HFF-Myc (cell line): ENCODE data around the gene CLDN20.
"Not testable (repeated sequence)": the region's sequence is repeated elsewhere in the genome, so short reads cannot be mapped to it uniquely, and the experiment has no call there.

ENCODE experiments used
- DNase-seq: peaks from one replicate; pipeline ENCODE4 v3.0.0-alpha.2; 2011; ENCODE audit warnings: low read depth; ENCODE audit errors: extremely low read depth
- H3K4me3 ChIP-seq: replicated peaks from 2 replicates; pipeline ENCODE4 v1.5.1; 2011; ENCODE audit warnings: low read depth, mild to moderate bottlenecking, control low read depth, low read length
- TF ChIP-seq, protein P1 (sequence below): IDR thresholded peaks from 2 replicates; pipeline ENCODE4 v1.5.1; 2012; ENCODE audit warnings: mild to moderate bottlenecking, low read depth, low read length, control low read depth; ENCODE audit errors: missing control alignments

CLDN20 gene

DNA sequence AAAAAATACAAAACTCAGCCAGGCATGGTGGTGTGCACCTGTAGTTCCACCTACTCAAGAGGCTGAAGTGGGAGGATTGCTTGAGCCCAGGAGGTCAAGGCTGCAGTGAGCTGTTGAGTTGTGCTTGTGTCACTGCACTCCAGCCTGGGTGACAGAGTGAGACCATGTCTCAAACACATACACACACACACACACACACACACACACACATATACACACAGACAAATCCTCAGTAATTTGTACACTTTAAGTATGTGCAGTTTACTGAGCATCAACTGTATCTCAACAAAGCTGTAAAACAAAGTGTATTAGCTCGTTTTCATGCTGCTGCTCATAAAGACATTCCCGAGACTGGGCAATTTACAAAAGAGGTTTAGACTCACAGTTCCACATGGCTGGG is 43.1 kb downstream of the CLDN20 start:
- TF ChIP-seq, protein P1, sequence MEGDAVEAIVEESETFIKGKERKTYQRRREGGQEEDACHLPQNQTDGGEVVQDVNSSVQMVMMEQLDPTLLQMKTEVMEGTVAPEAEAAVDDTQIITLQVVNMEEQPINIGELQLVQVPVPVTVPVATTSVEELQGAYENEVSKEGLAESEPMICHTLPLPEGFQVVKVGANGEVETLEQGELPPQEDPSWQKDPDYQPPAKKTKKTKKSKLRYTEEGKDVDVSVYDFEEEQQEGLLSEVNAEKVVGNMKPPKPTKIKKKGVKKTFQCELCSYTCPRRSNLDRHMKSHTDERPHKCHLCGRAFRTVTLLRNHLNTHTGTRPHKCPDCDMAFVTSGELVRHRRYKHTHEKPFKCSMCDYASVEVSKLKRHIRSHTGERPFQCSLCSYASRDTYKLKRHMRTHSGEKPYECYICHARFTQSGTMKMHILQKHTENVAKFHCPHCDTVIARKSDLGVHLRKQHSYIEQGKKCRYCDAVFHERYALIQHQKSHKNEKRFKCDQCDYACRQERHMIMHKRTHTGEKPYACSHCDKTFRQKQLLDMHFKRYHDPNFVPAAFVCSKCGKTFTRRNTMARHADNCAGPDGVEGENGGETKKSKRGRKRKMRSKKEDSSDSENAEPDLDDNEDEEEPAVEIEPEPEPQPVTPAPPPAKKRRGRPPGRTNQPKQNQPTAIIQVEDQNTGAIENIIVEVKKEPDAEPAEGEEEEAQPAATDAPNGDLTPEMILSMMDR: no peak
- H3K4me3 ChIP-seq: no peak overlapping the region
- DNase-seq: no peak

DNA sequence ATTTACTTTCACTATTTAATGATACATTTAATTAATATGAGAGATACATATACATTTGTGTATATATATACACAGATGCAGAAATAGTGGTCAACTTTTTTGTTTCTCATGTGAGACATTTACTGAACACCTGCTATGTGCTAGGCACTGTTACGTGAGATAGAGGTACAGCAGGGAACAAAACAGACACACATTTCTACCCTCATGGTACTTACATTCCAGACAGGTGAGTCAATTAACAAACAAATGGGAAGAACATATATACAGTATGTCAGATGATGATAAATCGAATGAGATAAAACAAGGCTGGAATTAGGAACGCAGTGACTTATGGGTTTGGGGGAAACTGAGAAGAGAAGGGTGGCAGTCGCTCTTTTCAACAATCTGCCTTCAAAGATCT is 45.3 kb downstream of the CLDN20 start:
- TF ChIP-seq, protein P1: no peak
- no peak for DNase-seq
- H3K4me3 ChIP-seq: no peak overlapping the region

DNA sequence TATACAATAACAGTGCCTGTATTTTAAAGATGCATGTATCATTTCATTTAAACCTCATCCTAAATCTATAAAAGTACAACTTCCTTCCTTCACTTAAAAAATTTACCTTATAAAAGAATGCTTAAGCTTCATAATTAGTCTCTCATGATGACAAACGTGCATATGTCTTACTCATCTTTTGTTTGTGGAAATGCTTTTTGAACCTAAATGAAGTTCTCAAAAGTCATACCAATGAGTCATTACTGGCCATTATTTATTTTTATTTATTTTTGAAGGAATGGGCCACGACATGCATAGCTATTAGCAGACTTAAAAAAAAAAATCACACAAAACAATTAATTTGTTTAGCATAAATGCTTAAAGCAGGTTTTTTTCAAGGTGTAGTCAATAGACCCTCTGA is 46.8 kb downstream of the CLDN20 start:
- TF ChIP-seq, protein P1: no peak
- DNase-seq: no peak
- no peak overlapping the region for H3K4me3 ChIP-seq

DNA sequence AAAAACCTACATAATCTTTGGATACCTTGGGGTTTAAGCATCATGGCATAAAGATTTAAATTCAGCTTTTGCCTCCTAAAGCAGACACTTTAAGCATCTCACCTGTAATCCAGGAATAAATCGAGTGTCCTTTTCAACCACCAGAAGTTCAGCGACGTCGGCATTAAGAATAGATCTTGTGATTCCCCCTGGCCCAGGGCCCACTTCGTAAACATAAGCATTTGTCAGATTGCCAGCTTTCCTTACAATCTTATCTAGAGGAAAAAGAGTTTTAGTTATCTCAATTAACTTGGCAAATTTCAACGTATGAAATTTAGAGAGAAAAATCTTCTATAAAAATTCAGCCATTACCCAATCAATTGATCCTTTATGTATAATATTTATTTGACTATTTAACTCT is 47.3 kb downstream of the CLDN20 start:
- H3K4me3 ChIP-seq: no peak overlapping the region
- DNase-seq: no peak
- TF ChIP-seq, protein P1: no peak

DNA sequence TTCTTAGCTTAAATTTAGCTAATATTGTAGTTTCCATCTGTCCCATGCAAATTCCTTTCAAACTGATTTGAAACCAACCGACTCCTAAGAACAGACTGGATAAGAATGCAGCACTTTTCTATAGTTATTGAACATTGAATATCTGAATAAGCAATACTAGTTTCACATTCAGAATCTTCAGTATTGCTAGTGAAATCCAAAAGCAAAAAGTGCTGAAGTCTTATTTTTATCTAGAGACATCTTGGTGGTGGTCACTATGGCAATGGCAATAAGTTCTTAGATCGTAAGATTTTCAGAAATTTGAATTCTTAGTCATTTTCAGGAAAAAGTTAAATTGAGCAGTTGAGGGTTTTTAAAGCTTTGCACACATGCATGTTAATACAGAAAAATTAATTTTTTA is 47.8 kb downstream of the CLDN20 start:
- DNase-seq: no peak
- TF ChIP-seq, protein P1: no peak
- H3K4me3 ChIP-seq: no peak overlapping the region

DNA sequence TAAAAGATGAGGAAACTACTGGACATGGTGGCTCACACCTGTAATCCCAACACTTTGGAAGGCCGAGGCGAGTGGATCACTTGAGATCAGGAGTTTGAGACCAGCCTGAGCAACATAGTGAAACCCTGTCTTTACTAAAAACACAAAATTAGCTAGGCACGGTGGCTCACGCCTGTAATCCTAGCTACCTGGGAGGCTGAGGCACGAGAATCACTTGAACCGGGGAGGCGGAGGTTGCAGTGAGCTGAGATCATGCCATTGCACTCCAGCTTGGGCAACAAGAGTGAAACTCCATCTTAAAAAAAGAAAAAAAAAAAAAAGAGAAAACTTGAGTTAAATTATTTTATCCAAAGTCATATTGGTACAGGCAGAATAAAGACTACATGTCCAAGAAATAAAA is 49.1 kb downstream of the CLDN20 start:
- H3K4me3 ChIP-seq: peak overlapping the region; percentile 99
- not testable (repeated sequence) for DNase-seq

DNA sequence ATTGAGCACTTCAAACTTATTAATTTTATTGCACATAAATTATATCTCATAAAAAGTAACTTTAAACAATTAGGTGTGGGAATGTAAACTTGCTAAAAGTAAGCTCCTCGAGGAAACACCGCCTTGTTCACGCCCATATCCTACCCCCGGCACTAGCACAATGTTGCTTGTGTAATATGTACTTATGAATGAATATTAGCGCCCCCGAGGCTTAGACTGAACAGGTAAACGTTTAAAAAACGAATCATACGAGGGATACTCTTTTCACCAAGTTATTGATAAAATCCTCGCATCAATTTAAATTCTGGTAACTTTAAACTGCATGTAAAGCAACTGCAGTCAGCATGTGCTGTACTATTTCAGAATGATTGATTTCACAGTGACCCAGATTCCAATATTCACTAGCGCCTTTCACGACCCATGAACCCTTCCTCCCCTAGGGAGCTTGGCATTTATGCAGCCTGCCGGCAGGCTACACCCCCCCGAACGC is 49.8 kb downstream of the CLDN20 start:
- peak overlapping the region; percentile 99 for H3K4me3 ChIP-seq
- TF ChIP-seq, protein P1: no peak
- DNase-seq: no peak
